Astrocyte of the spinal cord (primary cell): ENCODE data around the gene UNC5CL.

Experiments
- DNase-seq: peaks from one replicate; pipeline ENCODE4 v3.0.0; 2011; ENCODE audit warnings: low read depth, low spot score
- H3K4me3 ChIP-seq: 2 replicates; pipeline ENCODE4 v1.5.1; 2011; ENCODE audit warnings: low read depth, mild to moderate bottlenecking, low read length, moderate library complexity
- CTCF ChIP-seq: IDR thresholded peaks from 2 replicates; pipeline ENCODE4 v1.5.1; 2012; ENCODE audit warnings: low read depth, mild to moderate bottlenecking, low read length, inconsistent platforms
- in situ Hi-C: cut with HindIII; loops from 2 replicates; pipeline ENCODE4 v1.10.0; 2017; ENCODE audit warnings: low sequenced_read_pairs

Gene UNC5CL

DNA sequence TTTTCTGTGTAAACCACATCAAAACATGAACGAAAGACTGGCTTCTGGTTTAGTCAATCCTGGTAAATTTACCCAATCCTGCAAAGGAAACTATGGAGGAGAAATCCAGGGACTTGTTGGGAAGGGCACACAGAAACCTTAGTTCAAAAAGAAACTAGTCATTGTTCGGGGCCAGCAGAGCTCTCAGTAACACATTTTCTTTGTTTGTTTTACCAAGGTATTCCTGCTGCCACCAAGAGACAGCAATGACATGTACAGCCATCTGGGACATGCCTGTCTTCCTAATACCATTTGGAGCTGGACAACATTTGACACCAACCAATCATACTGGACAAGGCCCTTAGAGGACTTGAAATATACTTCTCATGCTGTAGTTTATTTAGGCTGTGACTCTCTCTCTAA, 24.9 kb upstream of the UNC5CL start:
- no peak overlapping the region for H3K4me3 ChIP-seq
- in situ Hi-C loops: no loop called here
- DNase-seq: no peak
- no peak for TF ChIP-seq CTCF

GRCh38 chr6:41062056-41062455, 23.0 kb upstream of the UNC5CL start:
- no peak for TF ChIP-seq CTCF
- DNase-seq: no peak
- H3K4me3 ChIP-seq: no peak overlapping the region
- in situ Hi-C loops: no loop called here

GRCh38 chr6:41061196-41061726, 22.2 kb upstream of the UNC5CL start:
- no peak for TF ChIP-seq CTCF
- in situ Hi-C loops: no loop called here
- H3K4me3 ChIP-seq: no peak overlapping the region
- DNase-seq: no peak

DNA sequence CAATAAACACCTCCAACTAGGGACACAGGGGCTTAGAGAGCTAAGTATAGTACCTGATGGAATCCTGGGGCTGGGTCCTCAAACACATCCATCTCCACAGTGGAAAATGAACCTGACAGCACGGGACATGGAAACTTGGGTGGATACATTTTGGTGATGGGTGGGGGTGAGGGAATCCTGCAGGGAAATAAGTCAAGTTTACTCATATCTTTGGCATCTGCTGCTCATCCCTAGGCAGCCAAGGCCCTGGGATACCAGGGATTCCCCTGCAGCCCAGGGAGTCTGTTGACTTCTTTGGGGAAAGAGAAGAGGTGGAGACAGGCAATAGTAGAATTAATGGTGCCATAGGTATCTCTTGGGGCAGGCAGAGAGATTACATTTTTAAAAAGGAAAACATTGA, 20.5 kb upstream of the UNC5CL start:
- in situ Hi-C loops: no loop called here
- TF ChIP-seq CTCF: no peak
- DNase-seq: peak; percentile 12
- no peak overlapping the region for H3K4me3 ChIP-seq

- H3K4me3 ChIP-seq: no peak overlapping the region
- no peak for DNase-seq
- in situ Hi-C loops: no loop called here
- TF ChIP-seq CTCF: no peak
Observed at GRCh38 chr6:41058783-41059181, 19.8 kb upstream of the UNC5CL start.

GRCh38 chr6:41056768-41057490, 17.9 kb upstream of the UNC5CL start:
- no peak overlapping the region for H3K4me3 ChIP-seq
- DNase-seq: no peak
- in situ Hi-C loops: no loop called here
- TF ChIP-seq CTCF: no peak
